Measurements from ENCODE around the gene EYS.
A peak's percentile ranks its signal among the peaks of the same experiment; 100 is the strongest.

Gene EYS

DNA sequence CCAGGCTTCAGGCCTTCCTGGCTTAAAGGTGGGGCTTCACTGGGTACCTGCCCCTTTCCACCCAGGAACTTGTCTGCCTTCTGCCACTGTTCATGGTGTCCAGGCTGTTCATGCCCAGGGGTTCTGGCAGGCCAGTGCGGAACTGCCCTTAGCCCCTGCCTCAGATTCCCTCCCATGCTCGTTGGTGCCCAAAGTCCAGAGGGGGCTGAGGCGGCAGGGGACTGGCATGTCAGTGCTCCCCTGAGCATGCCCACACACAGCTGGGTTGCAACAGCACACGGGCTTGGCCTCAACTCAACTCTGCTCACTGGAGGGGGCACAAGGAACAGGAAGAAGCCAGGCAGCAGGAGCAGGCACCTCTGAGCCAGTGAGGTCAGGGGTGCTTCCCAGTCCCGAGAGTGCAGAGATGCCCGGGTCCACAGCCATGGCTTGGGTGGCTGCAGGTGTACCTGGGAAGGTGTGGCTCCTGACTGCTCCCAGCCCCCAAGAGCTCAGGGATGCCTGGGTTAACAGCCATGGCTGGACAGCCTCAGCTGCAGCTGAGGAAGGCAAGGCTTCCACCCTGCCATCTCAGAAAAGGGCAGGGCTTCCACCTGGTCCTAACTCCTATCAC is 845.9 kb downstream of the EYS start:
- 94% methylated on average over 6 of the region's 6 CpGs for WGBS (ENCODE audit: insufficient coverage)
- Histone ChIP-seq H3K36me3 (ENCODE audit: control insufficient read depth in 4 of 4, insufficient read depth in 4 of 4, low read length in 3 of 4) (no peaks in the 10 kb centered on the region), H3K27ac (ENCODE audit: insufficient read depth in 1 of 2, low read depth in 1 of 2, low read length in 2 of 2, poor library complexity in 1 of 2, severe bottlenecking in 2 of 2) (no peak overlapping the region), H3K4me3 (ENCODE audit: control insufficient read depth in 1 of 7, extremely low read depth in 1 of 7, insufficient read depth in 4 of 7, low read depth in 2 of 7, low read length in 6 of 7) (no peak overlapping the region), H3K27me3 (replicated peaks in 2 of 5; ENCODE audit: control insufficient read depth in 4 of 5, insufficient read depth in 5 of 5, low read length in 4 of 5) (no peaks in the 10 kb centered on the region), H3K9me3 (ENCODE audit: control extremely low read depth in 1 of 5, control insufficient read depth in 4 of 5, insufficient read depth in 2 of 5, low read depth in 1 of 5, low read length in 4 of 5) (peaks cover 0 to 4% (median 0%) of the 10 kb centered on the region in 5 experiments), H3K4me1 (ENCODE audit: control extremely low read depth in 1 of 4, control insufficient read depth in 4 of 4, insufficient read depth in 4 of 4, low read length in 3 of 4) (no peaks in the 10 kb centered on the region)
- ChIA-PET CTCF (no interaction called here), POLR2A (no interaction called here)
- DNase-seq: no peak

DNA sequence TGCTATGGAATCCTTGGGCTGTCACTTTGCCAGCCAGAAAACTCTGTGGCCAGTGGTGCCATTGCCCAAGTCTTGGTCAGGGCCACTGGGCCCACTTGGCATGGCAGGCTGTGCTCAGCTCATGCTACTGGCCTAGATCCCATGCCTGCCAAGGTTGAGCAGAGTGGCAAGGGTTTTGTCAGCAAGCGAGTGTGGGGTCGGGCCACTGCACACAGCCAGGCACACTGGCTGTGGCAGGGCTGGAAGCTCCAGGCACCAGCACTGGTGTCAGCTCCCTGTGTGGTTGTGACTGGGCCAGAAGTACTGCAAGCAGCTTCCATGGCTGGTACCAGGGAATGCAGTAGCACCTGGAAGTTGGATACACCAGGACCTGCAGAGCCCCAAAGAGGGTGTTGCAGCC is 846.8 kb downstream of the EYS start:
- H3K9me3 ChIP-seq (ENCODE audit: control extremely low read depth in 1 of 5, control insufficient read depth in 4 of 5, insufficient read depth in 2 of 5, low read depth in 1 of 5, low read length in 4 of 5): peaks cover 0 to 4% (median 0%) of the 10 kb centered on the region in 5 experiments
- CTCF ChIA-PET: no interaction called here
- H3K36me3 ChIP-seq (ENCODE audit: control insufficient read depth in 4 of 4, insufficient read depth in 4 of 4, low read length in 3 of 4): no peaks in the 10 kb centered on the region
- POLR2A ChIA-PET: no interaction called here
- no peak overlapping the region for H3K4me3 ChIP-seq (ENCODE audit: control insufficient read depth in 1 of 7, extremely low read depth in 1 of 7, insufficient read depth in 4 of 7, low read depth in 2 of 7, low read length in 6 of 7)
- whole genome bisulfite sequencing (ENCODE audit: insufficient coverage): 100% methylated on average over 2 of the region's 2 CpGs
- DNase-seq: no peak
- no peaks in the 10 kb centered on the region for H3K4me1 ChIP-seq (ENCODE audit: control extremely low read depth in 1 of 4, control insufficient read depth in 4 of 4, insufficient read depth in 4 of 4, low read length in 3 of 4)
- no peak overlapping the region for H3K27ac ChIP-seq (ENCODE audit: insufficient read depth in 1 of 2, low read depth in 1 of 2, low read length in 2 of 2, poor library complexity in 1 of 2, severe bottlenecking in 2 of 2)
- H3K27me3 ChIP-seq (replicated peaks in 2 of 5; ENCODE audit: control insufficient read depth in 4 of 5, insufficient read depth in 5 of 5, low read length in 4 of 5): no peaks in the 10 kb centered on the region

DNA sequence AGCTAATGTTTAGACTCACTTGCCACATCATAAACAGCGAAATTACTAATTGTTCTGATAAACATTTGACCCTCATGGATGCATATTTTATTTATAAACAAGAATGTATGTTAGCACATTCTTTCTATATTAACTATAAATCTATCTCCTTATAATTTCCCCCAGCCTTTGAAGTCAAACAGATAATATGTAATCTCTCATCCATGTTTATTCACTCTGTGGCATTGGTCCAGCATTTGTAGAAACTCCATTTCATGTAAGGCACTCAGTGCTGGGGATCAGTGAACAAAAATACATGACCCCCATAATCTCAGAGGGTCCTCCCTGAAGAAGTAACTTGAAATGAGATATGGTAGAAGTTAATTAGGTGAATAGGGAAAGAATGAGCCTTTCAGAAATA is 856.9 kb downstream of the EYS start:
- Histone ChIP-seq H3K4me1 (ENCODE audit: control extremely low read depth in 1 of 4, control insufficient read depth in 4 of 4, insufficient read depth in 4 of 4, low read length in 3 of 4) (no peaks in the 10 kb centered on the region), H3K27ac (ENCODE audit: insufficient read depth in 1 of 2, low read depth in 1 of 2, low read length in 2 of 2, poor library complexity in 1 of 2, severe bottlenecking in 2 of 2) (no peak overlapping the region), H3K36me3 (ENCODE audit: control insufficient read depth in 4 of 4, insufficient read depth in 4 of 4, low read length in 3 of 4) (no peaks in the 10 kb centered on the region), H3K9me3 (ENCODE audit: control extremely low read depth in 1 of 5, control insufficient read depth in 4 of 5, insufficient read depth in 2 of 5, low read depth in 1 of 5, low read length in 4 of 5) (peaks cover 0 to 1% (median 0%) of the 10 kb centered on the region in 5 experiments), H3K4me3 (ENCODE audit: control insufficient read depth in 1 of 7, extremely low read depth in 1 of 7, insufficient read depth in 4 of 7, low read depth in 2 of 7, low read length in 6 of 7) (no peak overlapping the region), H3K27me3 (replicated peaks in 2 of 5; ENCODE audit: control insufficient read depth in 4 of 5, insufficient read depth in 5 of 5, low read length in 4 of 5) (no peaks in the 10 kb centered on the region)
- POLR2A ChIA-PET: no interaction called here
- CTCF ChIA-PET: no interaction called here
- DNase-seq: no peak
- no CpG with 5 or more reads among the region's 1 CpG for WGBS (ENCODE audit: insufficient coverage)

DNA sequence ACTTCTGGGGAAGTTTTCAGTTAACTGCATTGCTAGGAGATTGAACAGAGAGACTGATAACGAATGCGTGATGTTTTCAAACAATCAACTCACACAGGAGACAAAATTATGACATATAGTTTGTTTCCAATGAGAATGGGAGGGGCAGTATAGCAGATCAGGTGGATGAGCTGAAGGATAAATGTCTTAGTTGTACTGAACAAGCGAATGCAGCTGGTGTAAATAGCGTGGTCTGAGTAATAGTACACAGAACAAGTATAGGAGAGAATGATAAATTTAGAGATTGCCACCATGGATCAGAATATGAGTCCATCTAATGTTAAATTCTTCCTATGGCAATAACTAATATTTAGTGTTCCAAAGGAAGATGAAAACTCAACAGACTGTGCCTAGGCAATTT is 858.6 kb downstream of the EYS start:
- no peak overlapping the region for H3K27ac ChIP-seq (ENCODE audit: insufficient read depth in 1 of 2, low read depth in 1 of 2, low read length in 2 of 2, poor library complexity in 1 of 2, severe bottlenecking in 2 of 2)
- H3K4me1 ChIP-seq (ENCODE audit: control extremely low read depth in 1 of 4, control insufficient read depth in 4 of 4, insufficient read depth in 4 of 4, low read length in 3 of 4): no peaks in the 10 kb centered on the region
- no peak overlapping the region for H3K4me3 ChIP-seq (ENCODE audit: control insufficient read depth in 1 of 7, extremely low read depth in 1 of 7, insufficient read depth in 4 of 7, low read depth in 2 of 7, low read length in 6 of 7)
- ChIA-PET POLR2A (no interaction called here), CTCF (no interaction called here)
- peaks cover 0 to 1% (median 0%) of the 10 kb centered on the region in 5 experiments for H3K9me3 ChIP-seq (ENCODE audit: control extremely low read depth in 1 of 5, control insufficient read depth in 4 of 5, insufficient read depth in 2 of 5, low read depth in 1 of 5, low read length in 4 of 5)
- no peak for DNase-seq
- WGBS (ENCODE audit: insufficient coverage): no CpG with 5 or more reads among the region's 4 CpGs
- H3K27me3 ChIP-seq (replicated peaks in 2 of 5; ENCODE audit: control insufficient read depth in 4 of 5, insufficient read depth in 5 of 5, low read length in 4 of 5): no peaks in the 10 kb centered on the region
- H3K36me3 ChIP-seq (ENCODE audit: control insufficient read depth in 4 of 4, insufficient read depth in 4 of 4, low read length in 3 of 4): no peaks in the 10 kb centered on the region

DNA sequence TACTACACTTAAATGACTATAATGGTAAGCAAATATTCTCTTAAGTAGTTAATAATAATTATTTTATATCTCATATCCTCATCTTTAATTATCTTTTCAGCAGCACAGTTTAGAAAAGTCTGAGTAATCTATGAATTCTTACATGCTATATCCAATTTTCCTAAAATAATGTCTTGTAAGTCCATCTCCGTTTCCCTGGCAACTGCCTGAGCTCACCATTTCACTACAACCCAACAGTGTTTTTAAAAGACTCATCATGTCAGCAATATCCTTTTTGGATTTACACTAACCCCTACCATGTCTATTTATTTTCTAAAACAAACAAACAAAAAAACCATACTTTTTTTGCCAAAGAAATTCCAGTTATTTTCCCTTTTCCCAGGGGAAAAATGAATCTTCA is 859.6 kb downstream of the EYS start:
- 100% methylated on average over 1 of the region's 1 CpG for WGBS (ENCODE audit: insufficient coverage)
- no peak for DNase-seq
- Histone ChIP-seq H3K36me3 (ENCODE audit: control insufficient read depth in 4 of 4, insufficient read depth in 4 of 4, low read length in 3 of 4) (no peaks in the 10 kb centered on the region), H3K4me3 (ENCODE audit: control insufficient read depth in 1 of 7, extremely low read depth in 1 of 7, insufficient read depth in 4 of 7, low read depth in 2 of 7, low read length in 6 of 7) (no peak overlapping the region), H3K27me3 (replicated peaks in 2 of 5; ENCODE audit: control insufficient read depth in 4 of 5, insufficient read depth in 5 of 5, low read length in 4 of 5) (no peaks in the 10 kb centered on the region), H3K4me1 (ENCODE audit: control extremely low read depth in 1 of 4, control insufficient read depth in 4 of 4, insufficient read depth in 4 of 4, low read length in 3 of 4) (no peaks in the 10 kb centered on the region), H3K9me3 (ENCODE audit: control extremely low read depth in 1 of 5, control insufficient read depth in 4 of 5, insufficient read depth in 2 of 5, low read depth in 1 of 5, low read length in 4 of 5) (peaks cover 0 to 1% (median 0%) of the 10 kb centered on the region in 5 experiments), H3K27ac (ENCODE audit: insufficient read depth in 1 of 2, low read depth in 1 of 2, low read length in 2 of 2, poor library complexity in 1 of 2, severe bottlenecking in 2 of 2) (no peak overlapping the region)
- ChIA-PET CTCF (no interaction called here), POLR2A (no interaction called here)

DNA sequence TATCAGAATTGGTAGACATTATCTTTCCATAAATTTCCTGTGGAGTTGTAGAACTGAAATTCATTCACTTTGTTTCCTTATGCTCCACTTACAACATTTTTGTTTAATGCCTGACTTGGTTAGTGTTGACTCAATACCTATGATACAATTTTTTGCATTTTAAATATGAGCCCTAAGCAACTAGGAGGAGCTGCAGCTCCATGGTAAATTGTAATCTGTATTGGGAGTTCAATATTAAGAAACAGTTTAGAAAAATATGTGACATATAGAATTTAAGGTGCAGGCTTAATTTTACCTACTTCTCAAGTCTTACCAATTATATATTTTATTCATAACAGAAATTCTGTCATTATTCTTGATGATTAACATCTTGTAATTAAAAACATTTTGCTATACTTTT is 868.3 kb downstream of the EYS start:
- Histone ChIP-seq H3K9me3 (ENCODE audit: control extremely low read depth in 1 of 5, control insufficient read depth in 4 of 5, insufficient read depth in 2 of 5, low read depth in 1 of 5, low read length in 4 of 5) (no peaks in the 10 kb centered on the region), H3K4me3 (ENCODE audit: control insufficient read depth in 1 of 7, extremely low read depth in 1 of 7, insufficient read depth in 4 of 7, low read depth in 2 of 7, low read length in 6 of 7) (no peak overlapping the region), H3K4me1 (ENCODE audit: control extremely low read depth in 1 of 4, control insufficient read depth in 4 of 4, insufficient read depth in 4 of 4, low read length in 3 of 4) (no peaks in the 10 kb centered on the region), H3K27me3 (replicated peaks in 2 of 5; ENCODE audit: control insufficient read depth in 4 of 5, insufficient read depth in 5 of 5, low read length in 4 of 5) (no peaks in the 10 kb centered on the region), H3K36me3 (ENCODE audit: control insufficient read depth in 4 of 4, insufficient read depth in 4 of 4, low read length in 3 of 4) (no peaks in the 10 kb centered on the region), H3K27ac (ENCODE audit: insufficient read depth in 1 of 2, low read depth in 1 of 2, low read length in 2 of 2, poor library complexity in 1 of 2, severe bottlenecking in 2 of 2) (no peak overlapping the region)
- peak; percentile 4 to 39 (median 19) for DNase-seq
- ChIA-PET POLR2A (no interaction called here), CTCF (no interaction called here)

DNA sequence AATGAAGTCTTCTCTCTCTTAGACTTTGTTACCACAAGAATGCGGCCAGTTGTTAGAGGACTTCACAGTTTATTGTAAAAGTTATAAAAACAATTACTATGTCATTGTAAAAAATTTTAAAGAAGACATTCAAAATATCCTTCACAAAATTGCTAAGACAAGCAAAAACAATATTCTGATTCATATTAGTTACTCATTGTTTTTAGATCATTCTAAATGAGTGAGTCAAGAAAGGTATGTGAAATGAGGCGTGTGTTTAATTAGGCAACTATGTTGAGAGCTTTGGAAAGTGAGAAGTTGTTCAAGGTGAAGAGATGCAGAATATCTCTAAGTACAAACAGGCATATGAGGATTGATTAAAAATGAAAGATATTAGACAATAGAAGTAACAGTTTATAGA is 875.3 kb downstream of the EYS start:
- Histone ChIP-seq H3K4me3 (ENCODE audit: control insufficient read depth in 1 of 7, extremely low read depth in 1 of 7, insufficient read depth in 4 of 7, low read depth in 2 of 7, low read length in 6 of 7) (no peak overlapping the region), H3K27me3 (replicated peaks in 2 of 5; ENCODE audit: control insufficient read depth in 4 of 5, insufficient read depth in 5 of 5, low read length in 4 of 5) (no peaks in the 10 kb centered on the region), H3K27ac (ENCODE audit: insufficient read depth in 1 of 2, low read depth in 1 of 2, low read length in 2 of 2, poor library complexity in 1 of 2, severe bottlenecking in 2 of 2) (no peak overlapping the region), H3K4me1 (ENCODE audit: control extremely low read depth in 1 of 4, control insufficient read depth in 4 of 4, insufficient read depth in 4 of 4, low read length in 3 of 4) (no peaks in the 10 kb centered on the region), H3K36me3 (ENCODE audit: control insufficient read depth in 4 of 4, insufficient read depth in 4 of 4, low read length in 3 of 4) (no peaks in the 10 kb centered on the region), H3K9me3 (ENCODE audit: control extremely low read depth in 1 of 5, control insufficient read depth in 4 of 5, insufficient read depth in 2 of 5, low read depth in 1 of 5, low read length in 4 of 5) (no peaks in the 10 kb centered on the region)
- 100% methylated on average over 1 of the region's 2 CpGs for WGBS (ENCODE audit: insufficient coverage)
- POLR2A ChIA-PET: no interaction called here
- CTCF ChIA-PET: no interaction called here
- no peak for DNase-seq
